Midbrain (tissue), 1 donor: ENCODE results near the gene SPIRE1.

Experiments
- DNase-seq: peaks from one replicate; lab custom pipeline; 2025; lab: John Stamatoyannopoulos, UW

Gene SPIRE1

GRCh38 chr18:12443551-12443950 lies 214.4 kb downstream of the SPIRE1 start:
- DNase-seq: no peak

GRCh38 chr18:12442946-12443345 lies 215.0 kb downstream of the SPIRE1 start:
- DNase-seq: no peak

- no peak for DNase-seq
Measured at GRCh38 chr18:12441475-12442034, 216.4 kb downstream of the SPIRE1 start.

- no peak for DNase-seq
Measured at GRCh38 chr18:12438257-12438656, 219.7 kb downstream of the SPIRE1 start.

- DNase-seq: no peak
Measured at GRCh38 chr18:12435867-12436266, 222.0 kb downstream of the SPIRE1 start.

- DNase-seq: no peak
Measured at GRCh38 chr18:12434541-12434929, 223.4 kb downstream of the SPIRE1 start.

GRCh38 chr18:12433829-12434540 lies 223.9 kb downstream of the SPIRE1 start:
- no peak for DNase-seq

GRCh38 chr18:12432881-12433280 lies 225.0 kb downstream of the SPIRE1 start:
- DNase-seq: no peak

- DNase-seq: no peak
Measured at GRCh38 chr18:12432196-12432595, 225.7 kb downstream of the SPIRE1 start.

GRCh38 chr18:12431561-12431960 lies 226.3 kb downstream of the SPIRE1 start:
- no peak for DNase-seq

- DNase-seq: no peak
Measured at GRCh38 chr18:12430137-12430990, 227.5 kb downstream of the SPIRE1 start.

- no peak for DNase-seq
Measured at GRCh38 chr18:12429556-12429955, 228.4 kb downstream of the SPIRE1 start.

- DNase-seq: no peak
Measured at GRCh38 chr18:12428923-12429322, 229.0 kb downstream of the SPIRE1 start.

- no peak for DNase-seq
Measured at GRCh38 chr18:12426924-12427323, 231.0 kb downstream of the SPIRE1 start.

- no peak for DNase-seq
Measured at GRCh38 chr18:12424252-12424651, 233.7 kb downstream of the SPIRE1 start.

GRCh38 chr18:12423820-12424219 lies 234.1 kb downstream of the SPIRE1 start:
- no peak for DNase-seq

- DNase-seq: no peak
Measured at GRCh38 chr18:12423393-12423792, 234.5 kb downstream of the SPIRE1 start.

GRCh38 chr18:12422936-12423335 lies 235.0 kb downstream of the SPIRE1 start:
- DNase-seq: no peak

GRCh38 chr18:12421732-12422131 lies 236.2 kb downstream of the SPIRE1 start:
- DNase-seq: no peak

- DNase-seq: no peak
Measured at GRCh38 chr18:12420821-12421421, 237.0 kb downstream of the SPIRE1 start.

GRCh38 chr18:12417687-12418086 lies 240.2 kb downstream of the SPIRE1 start:
- DNase-seq: no peak

- no peak for DNase-seq
Measured at GRCh38 chr18:12416098-12416729, 241.7 kb downstream of the SPIRE1 start.
